ENCODE data around the gene TPRA1. TPM values are rescaled to one million over a fixed set of nuclear protein-coding genes. Genes with fewer than 3 reads are reported as not detected.

Gene TPRA1
- total RNA-seq, 1 experiment from 2014 or later = 24.2 TPM

DNA sequence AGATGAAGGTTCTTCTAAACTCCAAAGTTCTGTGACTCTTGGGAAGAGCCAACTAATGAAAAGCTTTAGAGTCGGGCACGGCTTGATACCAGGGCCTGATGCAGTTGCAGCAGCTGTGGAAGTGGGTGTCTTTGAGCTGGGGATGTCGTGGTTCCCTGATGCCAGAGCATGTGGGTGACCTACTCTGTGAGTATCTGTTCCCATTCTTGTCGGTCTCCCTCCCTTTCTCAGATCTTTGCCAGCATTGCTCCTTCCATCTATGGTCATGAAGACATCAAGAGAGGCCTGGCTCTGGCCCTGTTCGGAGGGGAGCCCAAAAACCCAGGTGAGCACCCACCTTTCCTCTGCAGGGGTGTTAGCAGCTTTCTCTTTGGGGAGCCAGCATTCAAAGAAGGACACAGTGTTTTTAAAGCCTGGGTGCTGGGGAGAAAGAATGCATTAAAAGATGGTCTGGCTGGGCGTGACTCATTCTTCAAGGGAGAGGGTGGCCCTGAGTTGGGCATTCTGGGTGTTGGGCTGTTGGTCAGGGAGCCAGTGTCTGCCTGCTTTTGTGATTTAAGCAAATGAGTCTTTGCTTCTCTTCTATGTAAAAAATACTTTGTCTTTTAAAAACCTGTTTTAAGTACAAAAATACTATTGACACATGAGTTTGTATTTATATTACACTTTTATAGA lies 25.2 kb upstream of the TPRA1 start (continued):
- TF ChIP-seq, protein P1, sequence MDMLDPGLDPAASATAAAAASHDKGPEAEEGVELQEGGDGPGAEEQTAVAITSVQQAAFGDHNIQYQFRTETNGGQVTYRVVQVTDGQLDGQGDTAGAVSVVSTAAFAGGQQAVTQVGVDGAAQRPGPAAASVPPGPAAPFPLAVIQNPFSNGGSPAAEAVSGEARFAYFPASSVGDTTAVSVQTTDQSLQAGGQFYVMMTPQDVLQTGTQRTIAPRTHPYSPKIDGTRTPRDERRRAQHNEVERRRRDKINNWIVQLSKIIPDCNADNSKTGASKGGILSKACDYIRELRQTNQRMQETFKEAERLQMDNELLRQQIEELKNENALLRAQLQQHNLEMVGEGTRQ (CRISPR knock-in tag; IDR thresholded peaks at IDR 0.05) = no peak
- TF ChIP-seq, protein P2, sequence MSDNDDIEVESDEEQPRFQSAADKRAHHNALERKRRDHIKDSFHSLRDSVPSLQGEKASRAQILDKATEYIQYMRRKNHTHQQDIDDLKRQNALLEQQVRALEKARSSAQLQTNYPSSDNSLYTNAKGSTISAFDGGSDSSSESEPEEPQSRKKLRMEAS (CRISPR knock-in tag; IDR thresholded peaks at IDR 0.05) = no peak
- TF ChIP-seq, protein P3, sequence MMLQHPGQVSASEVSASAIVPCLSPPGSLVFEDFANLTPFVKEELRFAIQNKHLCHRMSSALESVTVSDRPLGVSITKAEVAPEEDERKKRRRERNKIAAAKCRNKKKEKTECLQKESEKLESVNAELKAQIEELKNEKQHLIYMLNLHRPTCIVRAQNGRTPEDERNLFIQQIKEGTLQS (CRISPR knock-in tag; conservative IDR thresholded peaks at IDR 0.05) = no peak
- TF ChIP-seq GABPB1 (CRISPR knock-in tag; IDR thresholded peaks at IDR 0.05) = no peak
- TF ChIP-seq HMGA2 (CRISPR knock-in tag; IDR thresholded peaks at IDR 0.05) = no peak
- TF ChIP-seq FOXJ3 (CRISPR knock-in tag; IDR thresholded peaks at IDR 0.05; ENCODE audit: borderline replicate concordance) = no peak
- TF ChIP-seq JUN (CRISPR knock-in tag; IDR thresholded peaks at IDR 0.05) = no peak
- no peak for TF ChIP-seq MYBL2 (CRISPR knock-in tag; IDR thresholded peaks at IDR 0.05)
- TF ChIP-seq, protein P4, sequence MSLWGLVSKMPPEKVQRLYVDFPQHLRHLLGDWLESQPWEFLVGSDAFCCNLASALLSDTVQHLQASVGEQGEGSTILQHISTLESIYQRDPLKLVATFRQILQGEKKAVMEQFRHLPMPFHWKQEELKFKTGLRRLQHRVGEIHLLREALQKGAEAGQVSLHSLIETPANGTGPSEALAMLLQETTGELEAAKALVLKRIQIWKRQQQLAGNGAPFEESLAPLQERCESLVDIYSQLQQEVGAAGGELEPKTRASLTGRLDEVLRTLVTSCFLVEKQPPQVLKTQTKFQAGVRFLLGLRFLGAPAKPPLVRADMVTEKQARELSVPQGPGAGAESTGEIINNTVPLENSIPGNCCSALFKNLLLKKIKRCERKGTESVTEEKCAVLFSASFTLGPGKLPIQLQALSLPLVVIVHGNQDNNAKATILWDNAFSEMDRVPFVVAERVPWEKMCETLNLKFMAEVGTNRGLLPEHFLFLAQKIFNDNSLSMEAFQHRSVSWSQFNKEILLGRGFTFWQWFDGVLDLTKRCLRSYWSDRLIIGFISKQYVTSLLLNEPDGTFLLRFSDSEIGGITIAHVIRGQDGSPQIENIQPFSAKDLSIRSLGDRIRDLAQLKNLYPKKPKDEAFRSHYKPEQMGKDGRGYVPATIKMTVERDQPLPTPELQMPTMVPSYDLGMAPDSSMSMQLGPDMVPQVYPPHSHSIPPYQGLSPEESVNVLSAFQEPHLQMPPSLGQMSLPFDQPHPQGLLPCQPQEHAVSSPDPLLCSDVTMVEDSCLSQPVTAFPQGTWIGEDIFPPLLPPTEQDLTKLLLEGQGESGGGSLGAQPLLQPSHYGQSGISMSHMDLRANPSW (CRISPR knock-in tag; conservative IDR thresholded peaks at IDR 0.05; ENCODE audit: low read depth) = no peak
- no peak for TF ChIP-seq NFATC4 (CRISPR knock-in tag; IDR thresholded peaks at IDR 0.05)
- TF ChIP-seq NR1H2 (CRISPR knock-in tag; IDR thresholded peaks at IDR 0.05) = no peak
- TF ChIP-seq, protein P5, sequence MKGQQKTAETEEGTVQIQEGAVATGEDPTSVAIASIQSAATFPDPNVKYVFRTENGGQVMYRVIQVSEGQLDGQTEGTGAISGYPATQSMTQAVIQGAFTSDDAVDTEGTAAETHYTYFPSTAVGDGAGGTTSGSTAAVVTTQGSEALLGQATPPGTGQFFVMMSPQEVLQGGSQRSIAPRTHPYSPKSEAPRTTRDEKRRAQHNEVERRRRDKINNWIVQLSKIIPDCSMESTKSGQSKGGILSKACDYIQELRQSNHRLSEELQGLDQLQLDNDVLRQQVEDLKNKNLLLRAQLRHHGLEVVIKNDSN (CRISPR knock-in tag; IDR thresholded peaks at IDR 0.05) = no peak
- TF ChIP-seq SMAD3 (CRISPR knock-in tag; IDR thresholded peaks at IDR 0.05; ENCODE audit: borderline replicate concordance) = no peak

DNA sequence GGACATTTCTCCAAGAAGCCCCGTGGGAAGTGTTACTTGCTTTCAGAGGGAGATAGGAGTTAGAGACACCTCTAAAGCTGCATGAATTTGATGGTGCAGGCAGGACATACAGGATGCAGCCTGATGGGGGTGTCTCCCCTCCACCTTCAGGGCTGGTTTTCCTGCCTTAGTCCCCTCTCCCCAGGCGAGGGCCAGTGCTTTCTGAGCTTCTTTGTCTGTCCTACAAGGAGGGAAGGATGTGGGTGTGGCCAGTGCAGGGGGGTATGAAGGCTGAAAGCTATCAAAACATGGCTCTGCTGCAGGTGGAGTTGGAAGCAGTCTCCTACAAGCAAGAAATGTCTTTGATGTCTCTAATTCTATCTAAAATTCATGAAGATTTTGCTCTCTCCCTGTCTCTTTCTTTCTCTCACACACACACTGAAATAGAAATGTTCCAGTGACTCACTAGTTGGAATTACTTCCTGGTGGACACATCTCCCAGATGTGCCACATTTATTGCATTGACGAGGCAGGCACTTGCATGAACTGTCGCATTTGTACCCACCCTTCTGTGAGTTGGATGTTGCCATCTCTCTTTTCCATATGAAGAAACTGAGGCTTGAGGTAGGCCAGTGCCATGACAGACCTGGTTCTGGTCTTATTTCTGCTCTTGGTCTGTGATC lies 24.5 kb upstream of the TPRA1 start:
- ChIA-PET POLR2A (no interaction called here), CTCF (interaction anchor here (1.0 kb wide), 1 partner anchor 40 kb away, joined by 7 read pairs; no protein-coding TSS in a partner anchor)
- no peaks in the 10 kb centered on the region for H3K27me3 Mint-ChIP-seq (ENCODE audit: low read depth)
- H3K9me3 Mint-ChIP-seq = no peaks in the 10 kb centered on the region
- DNase-seq (ENCODE audit: low spot score) (no peak), ATAC-seq (peak; percentile 60)
- H3K27ac Mint-ChIP-seq = no peak overlapping the region
- H3K36me3 Mint-ChIP-seq = peaks cover 90% of the 10 kb centered on the region
- H3K4me3 Mint-ChIP-seq = no peak overlapping the region
- no peaks in the 10 kb centered on the region for H3K4me1 Mint-ChIP-seq
- TF ChIP-seq EMX1 (CRISPR knock-in tag; IDR thresholded peaks at IDR 0.05) = no peak
- no peak for TF ChIP-seq RORB (CRISPR knock-in tag; IDR thresholded peaks at IDR 0.05)
- TF ChIP-seq, protein P6, sequence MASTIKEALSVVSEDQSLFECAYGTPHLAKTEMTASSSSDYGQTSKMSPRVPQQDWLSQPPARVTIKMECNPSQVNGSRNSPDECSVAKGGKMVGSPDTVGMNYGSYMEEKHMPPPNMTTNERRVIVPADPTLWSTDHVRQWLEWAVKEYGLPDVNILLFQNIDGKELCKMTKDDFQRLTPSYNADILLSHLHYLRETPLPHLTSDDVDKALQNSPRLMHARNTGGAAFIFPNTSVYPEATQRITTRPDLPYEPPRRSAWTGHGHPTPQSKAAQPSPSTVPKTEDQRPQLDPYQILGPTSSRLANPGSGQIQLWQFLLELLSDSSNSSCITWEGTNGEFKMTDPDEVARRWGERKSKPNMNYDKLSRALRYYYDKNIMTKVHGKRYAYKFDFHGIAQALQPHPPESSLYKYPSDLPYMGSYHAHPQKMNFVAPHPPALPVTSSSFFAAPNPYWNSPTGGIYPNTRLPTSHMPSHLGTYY (CRISPR knock-in tag; IDR thresholded peaks at IDR 0.05) = no peak
- TF ChIP-seq KAT7 (CRISPR knock-in tag; IDR thresholded peaks at IDR 0.05; ENCODE audit: borderline replicate concordance) = no peak
- TF ChIP-seq IRF2 (CRISPR knock-in tag; IDR thresholded peaks at IDR 0.05; ENCODE audit: borderline replicate concordance, low read depth) = no peak
- no peak for TF ChIP-seq ZNF219 (CRISPR knock-in tag; IDR thresholded peaks at IDR 0.05; ENCODE audit: borderline replicate concordance)
- TF ChIP-seq, protein P7, sequence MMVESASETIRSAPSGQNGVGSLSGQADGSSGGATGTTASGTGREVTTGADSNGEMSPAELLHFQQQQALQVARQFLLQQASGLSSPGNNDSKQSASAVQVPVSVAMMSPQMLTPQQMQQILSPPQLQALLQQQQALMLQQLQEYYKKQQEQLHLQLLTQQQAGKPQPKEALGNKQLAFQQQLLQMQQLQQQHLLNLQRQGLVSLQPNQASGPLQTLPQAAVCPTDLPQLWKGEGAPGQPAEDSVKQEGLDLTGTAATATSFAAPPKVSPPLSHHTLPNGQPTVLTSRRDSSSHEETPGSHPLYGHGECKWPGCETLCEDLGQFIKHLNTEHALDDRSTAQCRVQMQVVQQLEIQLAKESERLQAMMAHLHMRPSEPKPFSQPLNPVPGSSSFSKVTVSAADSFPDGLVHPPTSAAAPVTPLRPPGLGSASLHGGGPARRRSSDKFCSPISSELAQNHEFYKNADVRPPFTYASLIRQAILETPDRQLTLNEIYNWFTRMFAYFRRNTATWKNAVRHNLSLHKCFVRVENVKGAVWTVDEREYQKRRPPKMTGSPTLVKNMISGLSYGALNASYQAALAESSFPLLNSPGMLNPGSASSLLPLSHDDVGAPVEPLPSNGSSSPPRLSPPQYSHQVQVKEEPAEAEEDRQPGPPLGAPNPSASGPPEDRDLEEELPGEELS (CRISPR knock-in tag; IDR thresholded peaks at IDR 0.05) = no peak
- no peak for TF ChIP-seq SP1 (CRISPR knock-in tag; conservative IDR thresholded peaks at IDR 0.05)
- TF ChIP-seq, protein P8, sequence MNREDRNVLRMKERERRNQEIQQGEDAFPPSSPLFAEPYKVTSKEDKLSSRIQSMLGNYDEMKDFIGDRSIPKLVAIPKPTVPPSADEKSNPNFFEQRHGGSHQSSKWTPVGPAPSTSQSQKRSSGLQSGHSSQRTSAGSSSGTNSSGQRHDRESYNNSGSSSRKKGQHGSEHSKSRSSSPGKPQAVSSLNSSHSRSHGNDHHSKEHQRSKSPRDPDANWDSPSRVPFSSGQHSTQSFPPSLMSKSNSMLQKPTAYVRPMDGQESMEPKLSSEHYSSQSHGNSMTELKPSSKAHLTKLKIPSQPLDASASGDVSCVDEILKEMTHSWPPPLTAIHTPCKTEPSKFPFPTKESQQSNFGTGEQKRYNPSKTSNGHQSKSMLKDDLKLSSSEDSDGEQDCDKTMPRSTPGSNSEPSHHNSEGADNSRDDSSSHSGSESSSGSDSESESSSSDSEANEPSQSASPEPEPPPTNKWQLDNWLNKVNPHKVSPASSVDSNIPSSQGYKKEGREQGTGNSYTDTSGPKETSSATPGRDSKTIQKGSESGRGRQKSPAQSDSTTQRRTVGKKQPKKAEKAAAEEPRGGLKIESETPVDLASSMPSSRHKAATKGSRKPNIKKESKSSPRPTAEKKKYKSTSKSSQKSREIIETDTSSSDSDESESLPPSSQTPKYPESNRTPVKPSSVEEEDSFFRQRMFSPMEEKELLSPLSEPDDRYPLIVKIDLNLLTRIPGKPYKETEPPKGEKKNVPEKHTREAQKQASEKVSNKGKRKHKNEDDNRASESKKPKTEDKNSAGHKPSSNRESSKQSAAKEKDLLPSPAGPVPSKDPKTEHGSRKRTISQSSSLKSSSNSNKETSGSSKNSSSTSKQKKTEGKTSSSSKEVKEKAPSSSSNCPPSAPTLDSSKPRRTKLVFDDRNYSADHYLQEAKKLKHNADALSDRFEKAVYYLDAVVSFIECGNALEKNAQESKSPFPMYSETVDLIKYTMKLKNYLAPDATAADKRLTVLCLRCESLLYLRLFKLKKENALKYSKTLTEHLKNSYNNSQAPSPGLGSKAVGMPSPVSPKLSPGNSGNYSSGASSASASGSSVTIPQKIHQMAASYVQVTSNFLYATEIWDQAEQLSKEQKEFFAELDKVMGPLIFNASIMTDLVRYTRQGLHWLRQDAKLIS (CRISPR knock-in tag; IDR thresholded peaks at IDR 0.05; ENCODE audit: borderline replicate concordance) = no peak
- TF ChIP-seq MYBL2 (CRISPR knock-in tag; IDR thresholded peaks at IDR 0.05) = no peak
- no peak for TF ChIP-seq GABPB1 (CRISPR knock-in tag; IDR thresholded peaks at IDR 0.05)
